GM12864 (cell line): ENCODE results near the gene ATG9A.

Source experiments
- DNase-seq: peaks from one replicate; pipeline ENCODE4 v3.0.0-alpha.2; 2011; ENCODE audit warnings: low read depth
- H3K4me3 ChIP-seq: 2 replicates; pipeline ENCODE4 v1.5.1; 2011; ENCODE audit warnings: mild to moderate bottlenecking, low read depth, low read length, control low read depth
- TF ChIP-seq, protein P1 (sequence below): IDR thresholded peaks from 2 replicates; pipeline ENCODE4 v1.5.1; 2011; ENCODE audit warnings: low read depth, mild to moderate bottlenecking, moderate library complexity, low read length, control low read depth, inconsistent platforms; ENCODE audit errors: missing control alignments

The ATG9A gene

DNA sequence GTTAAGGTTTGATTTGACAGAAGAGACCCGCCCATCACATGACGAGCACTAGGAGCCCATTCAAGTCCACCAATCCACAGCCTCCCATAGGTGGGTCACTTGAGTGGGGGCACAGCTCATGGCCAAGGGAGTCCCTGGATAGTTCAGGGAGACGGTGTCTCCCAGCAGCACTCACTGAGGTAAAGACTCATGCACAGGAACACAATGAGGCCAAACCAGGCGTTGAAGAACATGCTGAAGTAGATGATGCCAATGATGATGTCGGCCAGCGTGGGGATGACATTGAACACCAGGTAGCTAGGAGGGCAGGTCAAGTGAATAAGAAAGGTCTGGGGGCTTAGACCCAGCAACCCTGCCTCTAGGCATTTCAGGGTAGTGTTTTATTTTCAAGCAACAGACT, 14.7 kb downstream of the ATG9A start:
- no peak for DNase-seq
- TF ChIP-seq, protein P1, sequence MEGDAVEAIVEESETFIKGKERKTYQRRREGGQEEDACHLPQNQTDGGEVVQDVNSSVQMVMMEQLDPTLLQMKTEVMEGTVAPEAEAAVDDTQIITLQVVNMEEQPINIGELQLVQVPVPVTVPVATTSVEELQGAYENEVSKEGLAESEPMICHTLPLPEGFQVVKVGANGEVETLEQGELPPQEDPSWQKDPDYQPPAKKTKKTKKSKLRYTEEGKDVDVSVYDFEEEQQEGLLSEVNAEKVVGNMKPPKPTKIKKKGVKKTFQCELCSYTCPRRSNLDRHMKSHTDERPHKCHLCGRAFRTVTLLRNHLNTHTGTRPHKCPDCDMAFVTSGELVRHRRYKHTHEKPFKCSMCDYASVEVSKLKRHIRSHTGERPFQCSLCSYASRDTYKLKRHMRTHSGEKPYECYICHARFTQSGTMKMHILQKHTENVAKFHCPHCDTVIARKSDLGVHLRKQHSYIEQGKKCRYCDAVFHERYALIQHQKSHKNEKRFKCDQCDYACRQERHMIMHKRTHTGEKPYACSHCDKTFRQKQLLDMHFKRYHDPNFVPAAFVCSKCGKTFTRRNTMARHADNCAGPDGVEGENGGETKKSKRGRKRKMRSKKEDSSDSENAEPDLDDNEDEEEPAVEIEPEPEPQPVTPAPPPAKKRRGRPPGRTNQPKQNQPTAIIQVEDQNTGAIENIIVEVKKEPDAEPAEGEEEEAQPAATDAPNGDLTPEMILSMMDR: no peak
- H3K4me3 ChIP-seq: no peak overlapping the region

- TF ChIP-seq, protein P1: no peak
- H3K4me3 ChIP-seq: no peak overlapping the region
- no peak for DNase-seq
Measured at GRCh38 chr2:219214141-219214540, 15.3 kb downstream of the ATG9A start.

DNA sequence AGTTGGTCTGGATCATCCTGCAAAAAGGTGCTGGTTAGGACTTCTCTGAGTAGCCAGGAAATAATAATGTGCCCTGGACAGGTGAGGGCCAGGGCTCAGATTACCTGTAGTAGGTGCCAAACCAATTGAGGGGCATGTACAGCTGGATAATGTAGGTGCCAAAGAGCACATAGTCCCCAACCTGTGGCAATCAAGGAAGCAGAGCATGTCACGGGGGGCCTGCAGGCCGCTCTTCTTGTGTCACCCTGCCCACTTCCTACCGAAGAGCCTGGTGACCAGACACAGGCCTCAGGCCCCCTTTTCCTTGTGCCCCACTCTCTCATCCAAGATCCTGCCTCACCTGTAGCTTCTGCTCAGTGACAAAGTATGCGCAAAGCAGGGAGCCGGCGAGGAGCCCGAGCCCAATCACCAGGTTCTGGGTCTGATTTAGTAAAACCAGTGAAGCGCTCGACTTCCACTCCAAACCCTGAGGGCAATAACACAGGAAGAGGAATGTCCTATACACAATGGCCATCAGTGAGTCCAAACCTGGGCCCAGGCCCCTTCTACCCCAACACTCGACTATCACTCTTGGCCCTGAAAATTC, 15.9 kb downstream of the ATG9A start:
- TF ChIP-seq, protein P1: no peak
- no peak overlapping the region for H3K4me3 ChIP-seq
- DNase-seq: no peak

- TF ChIP-seq, protein P1: no peak
- DNase-seq: no peak
- no peak overlapping the region for H3K4me3 ChIP-seq
Measured at GRCh38 chr2:219213026-219213415, 16.4 kb downstream of the ATG9A start.

- DNase-seq: no peak
- TF ChIP-seq, protein P1: no peak
- no peak overlapping the region for H3K4me3 ChIP-seq
Measured at GRCh38 chr2:219210886-219211362, 18.5 kb downstream of the ATG9A start.

- DNase-seq: no peak
- H3K4me3 ChIP-seq: no peak overlapping the region
- TF ChIP-seq, protein P1: no peak
Measured at GRCh38 chr2:219210196-219210885, 19.1 kb downstream of the ATG9A start.
